ENCODE results near the gene GREB1L.

GRCh38 chr18:21448299-21448698, 206.3 kb downstream of the GREB1L start:
- TF ChIP-seq, protein P1, sequence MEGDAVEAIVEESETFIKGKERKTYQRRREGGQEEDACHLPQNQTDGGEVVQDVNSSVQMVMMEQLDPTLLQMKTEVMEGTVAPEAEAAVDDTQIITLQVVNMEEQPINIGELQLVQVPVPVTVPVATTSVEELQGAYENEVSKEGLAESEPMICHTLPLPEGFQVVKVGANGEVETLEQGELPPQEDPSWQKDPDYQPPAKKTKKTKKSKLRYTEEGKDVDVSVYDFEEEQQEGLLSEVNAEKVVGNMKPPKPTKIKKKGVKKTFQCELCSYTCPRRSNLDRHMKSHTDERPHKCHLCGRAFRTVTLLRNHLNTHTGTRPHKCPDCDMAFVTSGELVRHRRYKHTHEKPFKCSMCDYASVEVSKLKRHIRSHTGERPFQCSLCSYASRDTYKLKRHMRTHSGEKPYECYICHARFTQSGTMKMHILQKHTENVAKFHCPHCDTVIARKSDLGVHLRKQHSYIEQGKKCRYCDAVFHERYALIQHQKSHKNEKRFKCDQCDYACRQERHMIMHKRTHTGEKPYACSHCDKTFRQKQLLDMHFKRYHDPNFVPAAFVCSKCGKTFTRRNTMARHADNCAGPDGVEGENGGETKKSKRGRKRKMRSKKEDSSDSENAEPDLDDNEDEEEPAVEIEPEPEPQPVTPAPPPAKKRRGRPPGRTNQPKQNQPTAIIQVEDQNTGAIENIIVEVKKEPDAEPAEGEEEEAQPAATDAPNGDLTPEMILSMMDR (conservative IDR thresholded peaks at IDR 0.05): no peak
- TF ChIP-seq ZFX (IDR thresholded peaks at IDR 0.05): no peak
